LoVo (cell line): Measurements from ENCODE around the gene ROBO3.

Experiments used
- DNase-seq: peaks from one replicate; pipeline ENCODE4 v3.0.0-alpha.2; 2016; ENCODE audit warnings: low spot score

ROBO3 gene

DNA sequence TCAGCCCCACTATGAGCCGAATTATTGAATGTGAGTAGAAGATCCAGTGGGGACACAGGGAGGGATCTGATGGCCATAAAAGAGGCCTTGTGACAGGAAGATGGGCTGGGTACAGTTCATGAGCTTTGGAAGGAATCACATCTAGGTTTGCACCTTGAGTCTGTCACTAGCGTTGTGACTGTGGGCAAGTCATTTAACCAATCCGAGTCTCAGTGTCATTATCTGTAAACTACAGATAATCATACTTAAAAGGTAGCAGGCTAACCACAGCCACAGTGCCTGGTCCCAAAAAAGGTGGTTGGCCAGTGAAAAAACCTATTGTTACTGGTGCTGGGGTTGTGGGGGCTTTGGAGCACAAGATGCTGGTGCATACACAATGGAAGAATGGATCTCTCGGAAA lies 57.6 kb downstream of the ROBO3 start:
- no peak for DNase-seq

DNA sequence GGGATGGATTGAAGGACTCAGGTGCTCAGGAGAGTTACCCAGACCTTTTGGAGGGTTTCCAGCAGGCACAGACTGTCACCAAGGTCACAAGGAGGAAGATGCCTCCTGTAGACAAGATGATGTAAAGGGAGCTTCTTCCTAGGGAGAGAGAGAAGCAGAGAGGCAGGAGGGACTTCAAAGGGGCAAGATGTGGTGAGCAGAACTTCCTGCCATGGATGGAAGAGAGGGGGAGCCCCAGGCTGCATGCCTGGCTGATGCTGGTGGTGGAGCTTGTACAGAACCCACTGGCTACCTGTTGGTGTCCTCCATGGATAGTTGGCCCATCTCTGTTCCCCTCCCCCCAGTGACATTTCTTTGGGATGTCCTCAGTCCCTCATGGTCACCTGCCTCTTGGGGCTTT lies 58.1 kb downstream of the ROBO3 start:
- DNase-seq = no peak

DNA sequence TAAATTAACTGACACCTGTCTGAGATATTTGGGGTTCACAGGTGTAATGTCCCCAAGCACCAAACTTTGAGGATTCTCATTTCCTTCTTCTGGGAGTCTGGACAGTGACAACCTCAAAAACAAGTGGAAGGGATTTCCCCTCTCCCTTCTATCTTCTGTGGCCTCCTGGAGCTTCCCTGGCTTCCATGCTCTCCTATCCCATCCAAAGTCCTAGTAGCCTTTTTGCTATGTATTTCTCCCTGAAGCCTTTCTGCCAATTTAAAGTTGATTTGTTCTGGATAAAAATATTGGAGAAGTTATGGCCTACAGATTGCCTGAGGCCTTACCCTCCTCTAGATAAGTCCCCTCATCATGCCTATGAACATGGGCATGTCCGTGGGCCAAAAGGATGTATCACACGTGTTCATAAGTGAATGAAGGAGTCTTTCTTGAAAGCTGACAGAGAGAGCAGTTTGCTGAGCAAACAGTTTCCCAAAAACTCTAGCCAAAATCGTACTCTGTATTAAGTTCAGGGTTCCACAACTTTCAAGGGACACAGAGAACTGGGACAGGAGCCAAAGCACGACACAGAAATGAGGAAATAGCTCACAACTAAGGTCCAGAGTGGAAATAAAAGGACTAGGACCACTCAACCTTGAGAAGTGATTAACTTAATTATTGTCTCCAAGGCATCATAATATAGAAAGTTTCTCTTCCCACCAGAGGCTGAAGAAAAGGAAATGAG lies 63.9 kb downstream of the ROBO3 start:
- DNase-seq = no peak

DNA sequence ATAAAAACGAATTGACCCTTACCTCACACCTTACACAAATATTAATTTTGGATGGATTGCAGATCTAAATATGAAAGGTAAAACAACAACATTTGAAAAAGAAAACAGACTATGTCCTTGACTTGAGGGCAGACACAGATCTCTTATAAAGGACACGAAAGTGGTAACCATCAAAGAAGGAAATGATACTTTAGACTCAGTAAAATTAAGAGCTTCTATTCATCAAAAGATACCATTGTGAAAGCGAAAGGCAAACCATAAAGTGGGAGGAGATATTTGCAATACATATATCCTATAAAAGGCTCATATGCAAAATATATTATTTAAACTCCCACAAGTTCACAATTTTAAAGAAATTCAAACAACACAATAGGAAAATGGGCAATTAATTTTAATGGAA lies 65.6 kb downstream of the ROBO3 start:
- no peak for DNase-seq
